ENCODE measurements around the gene OTUB1.

Gene OTUB1

GRCh38 chr11:63979426-63979825 is 6.8 kb upstream of the OTUB1 start:
- TF ChIP-seq EZH2phosphoT487 (IDR thresholded peaks at IDR 0.05; ENCODE audit: borderline replicate concordance) (no peak), CTCF (conservative IDR thresholded peaks at IDR 0.05; ENCODE audit: low read length) (no peak)
- Histone ChIP-seq H3K9me2 (replicated peaks; ENCODE audit: low read depth, low read length) (no peaks in the 10 kb centered on the region), H3K9ac (ENCODE audit: low read depth, low read length, poor library complexity, severe bottlenecking) (peak overlapping the region; percentile 48), H3K4me2 (ENCODE audit: low read depth, low read length, poor library complexity, severe bottlenecking) (peak overlapping the region; percentile 43), H3F3A (ENCODE audit: low read depth) (no peaks in the 10 kb centered on the region), H3K4me1 (ENCODE audit: insufficient read depth, low read length, poor library complexity, severe bottlenecking) (peaks cover 40% of the 10 kb centered on the region), H4K20me1 (ENCODE audit: insufficient read depth, low read length, poor library complexity, severe bottlenecking) (peaks cover 16% of the 10 kb centered on the region), H3K36me3 (ENCODE audit: insufficient read depth, low read length) (no peaks in the 10 kb centered on the region), H3K79me2 (ENCODE audit: insufficient read depth, low read length) (peaks cover 72% of the 10 kb centered on the region), H2AFZ (ENCODE audit: low read length) (no peak overlapping the region), H3K9me3 (ENCODE audit: insufficient read depth, low read depth, low read length) (no peaks in the 10 kb centered on the region), H3K4me3 (ENCODE audit: low read length, poor library complexity, severe bottlenecking) (no peak overlapping the region), H3K27me3 (ENCODE audit: insufficient read depth, low read length, poor library complexity, severe bottlenecking) (no peaks in the 10 kb centered on the region)

- peaks cover 41% of the 10 kb centered on the region for H3K79me2 ChIP-seq (ENCODE audit: insufficient read depth, low read length)
- peaks cover 26% of the 10 kb centered on the region for H3K4me1 ChIP-seq (ENCODE audit: insufficient read depth, low read length, poor library complexity, severe bottlenecking)
- no peaks in the 10 kb centered on the region for H3F3A ChIP-seq (ENCODE audit: low read depth)
- peak overlapping the region; percentile 93 for H3K4me2 ChIP-seq (ENCODE audit: low read depth, low read length, poor library complexity, severe bottlenecking)
- peak overlapping the region; percentile 82 for H2AFZ ChIP-seq (ENCODE audit: low read length)
- TF ChIP-seq EZH2phosphoT487 (IDR thresholded peaks at IDR 0.05; ENCODE audit: borderline replicate concordance) (no peak), CTCF (conservative IDR thresholded peaks at IDR 0.05; ENCODE audit: low read length) (no peak)
- H3K27me3 ChIP-seq (ENCODE audit: insufficient read depth, low read length, poor library complexity, severe bottlenecking): no peaks in the 10 kb centered on the region
- peak overlapping the region; percentile 88 for H3K9ac ChIP-seq (ENCODE audit: low read depth, low read length, poor library complexity, severe bottlenecking)
- H3K9me3 ChIP-seq (ENCODE audit: insufficient read depth, low read depth, low read length): no peaks in the 10 kb centered on the region
- peaks cover 17% of the 10 kb centered on the region for H4K20me1 ChIP-seq (ENCODE audit: insufficient read depth, low read length, poor library complexity, severe bottlenecking)
- no peaks in the 10 kb centered on the region; the same call in 1 of the 2 replicates for H3K36me3 ChIP-seq (ENCODE audit: insufficient read depth, low read length)
- no peaks in the 10 kb centered on the region for H3K9me2 ChIP-seq (replicated peaks; ENCODE audit: low read depth, low read length)
- peak overlapping the region; percentile 85 for H3K4me3 ChIP-seq (ENCODE audit: low read length, poor library complexity, severe bottlenecking)
Observed at GRCh38 chr11:63985812-63986155, 454 bp upstream of the OTUB1 start.

- H3F3A ChIP-seq (ENCODE audit: low read depth): no peaks in the 10 kb centered on the region
- no peaks in the 10 kb centered on the region for H3K9me2 ChIP-seq (replicated peaks; ENCODE audit: low read depth, low read length)
- H3K4me1 ChIP-seq (ENCODE audit: insufficient read depth, low read length, poor library complexity, severe bottlenecking): peaks cover 26% of the 10 kb centered on the region
- H4K20me1 ChIP-seq (ENCODE audit: insufficient read depth, low read length, poor library complexity, severe bottlenecking): peaks cover 17% of the 10 kb centered on the region
- no peaks in the 10 kb centered on the region for H3K27me3 ChIP-seq (ENCODE audit: insufficient read depth, low read length, poor library complexity, severe bottlenecking)
- peaks cover 5% of the 10 kb centered on the region; the same call in 1 of the 2 replicates for H3K36me3 ChIP-seq (ENCODE audit: insufficient read depth, low read length)
- peaks cover 39% of the 10 kb centered on the region for H3K79me2 ChIP-seq (ENCODE audit: insufficient read depth, low read length)
- H3K9ac ChIP-seq (ENCODE audit: low read depth, low read length, poor library complexity, severe bottlenecking): peak overlapping the region; percentile 88
- no peak overlapping the region for H2AFZ ChIP-seq (ENCODE audit: low read length)
- H3K4me2 ChIP-seq (ENCODE audit: low read depth, low read length, poor library complexity, severe bottlenecking): peak overlapping the region; percentile 93
- no peak for TF ChIP-seq CTCF (conservative IDR thresholded peaks at IDR 0.05; ENCODE audit: low read length)
- peak overlapping the region; percentile 85 for H3K4me3 ChIP-seq (ENCODE audit: low read length, poor library complexity, severe bottlenecking)
- H3K9me3 ChIP-seq (ENCODE audit: insufficient read depth, low read depth, low read length): no peaks in the 10 kb centered on the region
Observed at GRCh38 chr11:63986932-63987513, 785 bp downstream of the OTUB1 start.
